ENCODE data around the gene LRRC2.
"Not testable (repeated sequence)": the region's sequence is repeated elsewhere in the genome, so short reads cannot be mapped to it uniquely, and the experiment has no call there.

Gene LRRC2

GRCh38 chr3:46585799-46586693 is 19.9 kb upstream of the LRRC2 start:
- FAIRE-seq, result no peak
- DNase-seq (ENCODE audit: extremely low spot score, insufficient read length, low read depth), result no peak

- DNase-seq (ENCODE audit: extremely low spot score, insufficient read length, low read depth), result no peak
- no peak for FAIRE-seq
Measured at GRCh38 chr3:46584598-46585467, 18.7 kb upstream of the LRRC2 start.

- no peak for FAIRE-seq
Measured at GRCh38 chr3:46580675-46581074, 14.6 kb upstream of the LRRC2 start.

GRCh38 chr3:46579756-46580286 is 13.7 kb upstream of the LRRC2 start:
- FAIRE-seq (no peak), DNase-seq (ENCODE audit: extremely low spot score, insufficient read length, low read depth) (no peak)

More at GRCh38 chr3:46580675-46581074, 14.6 kb upstream of the LRRC2 start:
- no peak for DNase-seq (ENCODE audit: extremely low spot score, insufficient read length, low read depth)

DNA sequence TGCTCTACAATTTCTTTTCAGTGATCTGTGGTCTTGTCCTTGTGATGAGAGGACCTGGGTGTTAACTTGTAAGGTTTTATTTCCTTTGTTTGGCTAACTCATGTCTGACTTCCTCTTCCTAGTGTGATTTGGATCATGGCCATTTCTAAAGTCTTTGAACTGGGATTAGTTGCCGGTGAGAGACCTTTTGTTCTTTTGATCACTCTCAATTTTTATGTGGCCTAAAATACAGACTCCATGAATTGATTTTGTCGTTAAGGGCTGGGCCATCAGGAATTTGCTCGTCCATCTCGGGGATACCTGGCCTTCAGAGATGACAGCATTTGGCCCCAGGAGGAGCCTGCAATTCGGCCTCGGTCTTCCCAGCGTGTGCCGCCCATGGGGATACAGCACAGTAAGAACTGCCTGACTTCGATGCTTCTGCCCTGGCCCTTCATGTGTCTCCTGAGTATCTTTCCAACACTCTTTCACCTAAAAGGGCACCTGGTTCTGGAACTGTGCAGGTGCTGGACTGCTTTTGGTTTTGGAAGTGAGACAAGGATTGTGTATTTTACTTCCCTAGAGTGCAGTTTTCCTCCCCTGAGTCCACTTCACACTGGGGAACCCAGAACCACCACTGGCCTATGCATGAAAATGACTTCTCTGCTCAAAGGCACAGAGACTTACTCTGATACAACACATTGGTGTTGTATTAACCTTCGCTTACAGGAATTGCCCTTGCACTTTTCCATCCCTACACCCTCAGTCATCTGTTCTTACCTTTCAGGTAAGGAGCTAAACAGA is 13.1 kb upstream of the LRRC2 start:
- DNase-seq (ENCODE audit: extremely low spot score, insufficient read length, low read depth) (no peak), FAIRE-seq (no peak)

GRCh38 chr3:46577580-46578249 is 11.6 kb upstream of the LRRC2 start:
- not testable (repeated sequence) for FAIRE-seq; DNase-seq (ENCODE audit: extremely low spot score, insufficient read length, low read depth)

DNA sequence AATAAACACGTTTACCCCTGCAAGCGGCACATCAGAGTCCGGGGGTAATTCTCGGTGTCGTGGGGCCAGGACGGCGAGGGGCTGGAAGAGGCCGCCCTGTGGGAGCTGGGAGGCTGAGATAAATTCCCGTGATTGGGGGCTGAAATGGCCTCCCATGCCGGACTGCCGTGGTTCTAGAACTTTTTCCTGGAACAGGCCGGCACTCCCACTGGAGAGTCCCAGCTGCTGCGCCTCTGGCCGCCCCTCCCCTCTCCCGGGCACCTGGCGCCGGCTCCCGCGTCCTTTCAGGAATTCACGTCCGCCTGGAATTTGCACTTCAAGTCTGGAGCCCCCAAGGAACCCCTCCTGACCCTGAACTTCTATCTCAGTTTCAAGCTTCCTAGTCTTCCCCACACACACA is 10.8 kb upstream of the LRRC2 start:
- FAIRE-seq (no peak), DNase-seq (ENCODE audit: extremely low spot score, insufficient read length, low read depth) (no peak)

GRCh38 chr3:46576386-46576785 is 10.3 kb upstream of the LRRC2 start:
- no peak for DNase-seq (ENCODE audit: extremely low spot score, insufficient read length, low read depth)
- FAIRE-seq, result no peak

- FAIRE-seq, result no peak
Measured at GRCh38 chr3:46575577-46576222, 9.6 kb upstream of the LRRC2 start.

GRCh38 chr3:46574881-46575576 is 8.9 kb upstream of the LRRC2 start:
- no peak for FAIRE-seq

More at GRCh38 chr3:46575577-46576222, 9.6 kb upstream of the LRRC2 start:
- DNase-seq (ENCODE audit: extremely low spot score, insufficient read length, low read depth), result no peak

DNA sequence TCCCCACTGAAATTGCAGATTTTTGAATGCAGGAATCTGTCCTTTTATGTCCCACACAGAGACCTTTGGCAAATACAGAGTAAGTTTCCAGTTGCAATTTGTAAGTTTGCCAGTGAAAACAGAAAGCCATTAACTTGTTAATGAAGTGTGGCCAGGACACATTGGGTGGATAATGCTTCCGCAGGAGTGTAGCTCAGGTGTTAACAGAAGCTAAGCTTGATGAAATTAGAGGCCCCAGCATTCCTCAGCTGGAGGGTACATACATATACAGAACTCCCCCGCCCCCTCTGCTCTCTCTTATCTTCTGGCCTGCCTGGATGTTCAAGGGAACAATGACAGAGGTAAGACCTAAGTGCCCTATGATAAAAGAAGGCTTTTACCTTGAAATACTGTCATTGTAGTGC is 8.1 kb upstream of the LRRC2 start:
- DNase-seq (ENCODE audit: extremely low spot score, insufficient read length, low read depth), result no peak
- FAIRE-seq, result no peak

More at GRCh38 chr3:46574881-46575576, 8.9 kb upstream of the LRRC2 start:
- DNase-seq (ENCODE audit: extremely low spot score, insufficient read length, low read depth), result no peak

GRCh38 chr3:46573701-46574100 is 7.6 kb upstream of the LRRC2 start:
- FAIRE-seq, result no peak

GRCh38 chr3:46571684-46572083 is 5.6 kb upstream of the LRRC2 start:
- FAIRE-seq (no peak), DNase-seq (ENCODE audit: extremely low spot score, insufficient read length, low read depth) (no peak)

More at GRCh38 chr3:46573701-46574100, 7.6 kb upstream of the LRRC2 start:
- DNase-seq (ENCODE audit: extremely low spot score, insufficient read length, low read depth), result no peak

GRCh38 chr3:46565607-46566039 is 479 bp downstream of the LRRC2 start:
- DNase-seq (ENCODE audit: extremely low spot score, insufficient read length, low read depth) (no peak), FAIRE-seq (no peak)

DNA sequence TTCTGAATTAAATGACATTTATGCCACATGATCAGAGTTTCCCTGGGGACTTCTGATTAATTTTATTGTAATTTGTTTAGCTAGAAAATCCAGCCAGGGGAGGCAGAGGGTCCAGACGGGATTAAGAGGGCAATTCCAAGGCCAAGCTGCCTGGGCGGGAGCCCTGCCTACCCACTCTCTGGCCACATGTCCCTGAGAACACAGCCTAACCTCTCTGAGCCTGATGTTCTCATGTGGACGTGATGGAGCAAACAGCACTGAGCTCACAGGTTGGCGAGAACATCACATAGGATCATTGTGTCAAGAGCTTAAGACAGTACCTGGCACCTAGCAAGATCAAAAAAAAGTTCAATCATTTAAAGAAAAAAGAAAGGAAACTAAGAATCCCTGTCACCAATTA is 1.0 kb downstream of the LRRC2 start:
- DNase-seq (ENCODE audit: extremely low spot score, insufficient read length, low read depth), result no peak
- no peak for FAIRE-seq

DNA sequence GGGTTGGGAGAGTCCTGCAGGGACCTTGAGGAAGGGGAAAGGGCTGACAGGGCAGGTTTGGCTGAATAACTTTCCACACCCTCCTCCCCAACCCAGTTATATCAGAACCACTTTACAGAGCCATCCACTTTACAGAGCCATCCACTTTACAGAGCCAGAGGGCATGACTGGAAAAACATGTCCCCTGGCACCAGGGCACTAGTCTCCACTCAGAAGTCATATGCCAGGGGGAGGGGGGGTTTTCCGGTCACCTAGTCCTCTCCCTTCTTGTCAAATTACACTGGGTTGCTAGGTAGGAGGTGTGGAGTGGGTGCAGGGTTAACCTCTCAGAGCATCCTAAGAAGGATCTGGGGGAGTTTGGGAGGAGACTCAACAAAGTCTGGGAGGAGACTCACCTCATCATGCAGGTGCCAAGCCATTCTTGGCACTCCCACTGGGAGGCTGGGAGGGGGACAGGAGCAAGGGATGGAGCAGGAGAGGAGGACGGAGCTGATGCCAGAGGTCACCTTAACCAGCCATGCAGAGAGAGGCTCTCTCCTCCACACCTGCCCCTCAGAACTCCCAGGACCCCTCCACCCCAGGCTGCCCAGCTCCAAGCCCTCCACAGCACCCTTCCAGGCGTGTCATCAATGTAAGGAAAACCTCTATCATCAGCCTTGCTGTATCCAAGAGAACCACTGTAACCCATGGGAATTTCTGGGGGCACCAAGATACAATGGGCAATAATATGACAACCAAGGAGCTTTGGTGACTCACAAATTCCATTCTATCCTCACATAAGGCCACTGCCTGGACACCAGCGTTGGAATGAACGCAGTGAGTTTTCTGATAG is 1.7 kb downstream of the LRRC2 start:
- DNase-seq (ENCODE audit: extremely low spot score, insufficient read length, low read depth) (no peak), FAIRE-seq (no peak)

- no peak for FAIRE-seq
- DNase-seq (ENCODE audit: extremely low spot score, insufficient read length, low read depth), result no peak
Measured at GRCh38 chr3:46561951-46562350, 4.2 kb downstream of the LRRC2 start.

All from GM18507 (cell line).